ENCODE measurements around the gene RTL10.
"Not testable (repeated sequence)": the region's sequence is repeated elsewhere in the genome, so short reads cannot be mapped to it uniquely, and the experiment has no call there.

The RTL10 gene

DNA sequence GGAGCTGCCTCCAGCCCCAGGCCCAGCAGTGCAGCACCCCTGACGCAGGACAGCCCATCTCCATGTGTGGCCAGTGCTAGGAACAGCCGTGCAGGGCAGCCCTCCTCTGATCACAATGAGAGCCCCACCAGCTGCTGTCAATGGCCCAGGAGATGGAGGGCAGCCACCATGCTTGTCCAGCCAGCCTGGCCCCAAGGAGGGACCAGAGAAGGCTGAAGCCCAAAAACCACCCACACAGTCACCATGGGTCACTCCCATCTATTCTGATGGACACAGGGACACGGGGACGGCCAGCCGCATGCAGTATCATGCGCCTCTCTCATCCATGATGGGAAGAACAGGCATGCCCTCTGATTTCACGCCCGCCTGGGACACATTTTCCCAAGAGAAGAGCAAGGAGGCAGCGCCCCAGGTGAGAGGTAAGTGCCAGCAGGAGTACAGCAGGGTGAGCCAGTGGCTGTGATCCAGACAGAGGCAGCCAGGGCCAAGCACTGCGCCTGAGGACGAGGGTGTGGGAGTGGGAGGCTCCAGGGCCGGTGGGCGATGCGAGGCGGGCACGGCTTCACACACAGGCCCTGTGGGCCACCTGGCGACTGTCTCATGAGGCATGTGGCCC lies 33.6 kb upstream of the RTL10 start:
- no peak for DNase-seq (ENCODE audit: low read depth)

DNA sequence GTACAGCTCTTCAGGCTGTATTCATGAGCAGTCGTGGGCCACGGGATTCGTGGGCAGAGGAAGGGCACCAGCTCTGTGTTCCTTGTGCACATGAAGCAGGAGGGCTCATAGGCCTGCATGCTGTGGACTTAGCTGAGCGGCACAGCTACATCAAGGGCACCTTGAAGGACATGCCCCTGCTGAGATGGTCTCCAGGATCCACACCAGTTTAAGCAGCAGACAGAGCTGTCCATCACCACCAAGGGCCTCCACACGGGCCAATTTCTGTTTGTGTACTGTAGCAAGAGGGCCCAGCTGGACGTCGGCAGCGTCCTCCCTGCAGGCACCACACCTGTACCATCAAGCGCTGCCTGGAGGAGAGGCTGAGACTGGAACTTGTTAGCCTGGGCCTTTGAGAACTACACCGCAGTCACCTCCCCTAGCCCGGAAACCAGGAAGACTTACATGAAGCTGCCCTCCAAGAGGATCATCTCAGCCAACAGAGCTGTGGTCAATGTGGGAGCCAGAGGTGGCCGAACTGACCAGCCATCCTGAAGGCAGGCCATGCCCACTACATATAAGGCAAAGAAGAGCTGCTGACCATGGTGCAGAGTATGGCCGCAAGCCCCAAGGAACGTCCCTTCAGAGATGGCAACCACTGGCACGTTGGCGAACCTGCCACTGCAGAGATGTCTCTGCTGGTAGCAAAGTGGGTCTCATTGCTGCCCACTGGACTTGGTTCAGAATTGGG lies 32.7 kb upstream of the RTL10 start:
- DNase-seq (ENCODE audit: low read depth) = no peak

DNA sequence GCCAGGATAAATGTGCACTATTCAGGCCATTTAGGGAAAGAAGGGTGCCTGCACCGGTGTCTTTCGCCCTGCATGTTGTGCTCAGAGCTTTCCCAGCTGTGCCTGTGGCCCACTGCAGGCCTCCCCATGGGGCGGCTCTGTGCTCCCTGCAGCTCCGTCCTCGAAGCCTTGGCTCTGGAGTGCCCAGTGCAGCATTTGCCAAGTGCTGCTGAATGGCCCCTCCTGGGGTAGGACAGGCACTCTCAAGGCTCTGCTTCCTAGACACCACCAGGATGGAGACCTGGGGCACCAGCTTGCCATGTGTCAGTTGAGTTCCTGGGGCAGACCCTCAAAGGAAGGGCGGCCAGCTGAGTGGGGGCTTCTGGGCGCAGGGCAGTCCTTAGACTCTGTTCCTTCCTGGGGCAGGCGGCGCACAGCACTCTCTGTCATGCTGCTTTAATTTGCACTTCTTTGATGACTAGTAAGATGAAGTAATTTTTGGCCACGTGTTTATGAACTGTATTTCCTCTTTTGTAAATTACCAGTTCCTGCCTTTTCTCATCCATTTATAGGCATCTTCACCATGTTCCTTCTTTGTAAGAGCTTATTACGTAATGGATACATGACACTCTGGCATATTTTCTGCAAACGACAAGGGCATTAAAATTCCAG lies 32.1 kb upstream of the RTL10 start:
- no peak for DNase-seq (ENCODE audit: low read depth)

DNA sequence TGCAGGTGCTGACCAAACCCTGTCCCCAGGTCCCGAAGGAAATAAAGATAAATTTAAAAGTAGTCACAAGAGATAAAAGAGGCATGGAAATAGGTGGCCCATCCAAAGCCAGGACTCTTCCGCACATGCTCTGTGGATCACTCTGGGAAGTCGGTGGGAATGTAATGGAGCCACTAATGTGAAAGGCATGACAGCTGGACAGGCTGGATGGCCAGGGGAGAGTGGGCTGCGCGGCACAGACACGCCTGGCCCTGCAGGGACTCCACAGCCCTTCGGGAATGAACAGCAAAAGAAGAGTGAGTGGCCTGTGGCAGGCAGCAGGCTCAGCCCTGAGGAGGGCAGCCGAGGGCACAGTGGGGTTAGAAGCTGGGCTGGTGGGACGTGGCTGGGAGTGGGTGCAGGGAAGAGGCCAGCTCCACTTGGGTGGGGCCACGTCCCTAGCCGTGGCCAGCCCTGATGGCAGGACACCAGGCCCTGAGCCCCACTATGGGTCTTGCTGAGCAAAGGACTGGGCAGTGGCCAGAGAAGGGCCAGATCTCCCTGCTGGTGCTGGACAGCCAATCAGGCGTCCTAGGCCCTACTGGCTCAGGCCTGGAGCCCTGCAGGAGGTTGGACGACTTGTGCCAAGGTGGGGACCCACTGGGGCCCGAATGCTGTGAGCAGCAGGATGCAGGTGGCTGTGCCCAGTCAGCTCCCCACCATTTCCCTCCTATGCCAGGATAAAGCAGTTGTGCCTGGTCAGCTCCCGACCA lies 31.3 kb upstream of the RTL10 start:
- no peak for DNase-seq (ENCODE audit: low read depth)

DNA sequence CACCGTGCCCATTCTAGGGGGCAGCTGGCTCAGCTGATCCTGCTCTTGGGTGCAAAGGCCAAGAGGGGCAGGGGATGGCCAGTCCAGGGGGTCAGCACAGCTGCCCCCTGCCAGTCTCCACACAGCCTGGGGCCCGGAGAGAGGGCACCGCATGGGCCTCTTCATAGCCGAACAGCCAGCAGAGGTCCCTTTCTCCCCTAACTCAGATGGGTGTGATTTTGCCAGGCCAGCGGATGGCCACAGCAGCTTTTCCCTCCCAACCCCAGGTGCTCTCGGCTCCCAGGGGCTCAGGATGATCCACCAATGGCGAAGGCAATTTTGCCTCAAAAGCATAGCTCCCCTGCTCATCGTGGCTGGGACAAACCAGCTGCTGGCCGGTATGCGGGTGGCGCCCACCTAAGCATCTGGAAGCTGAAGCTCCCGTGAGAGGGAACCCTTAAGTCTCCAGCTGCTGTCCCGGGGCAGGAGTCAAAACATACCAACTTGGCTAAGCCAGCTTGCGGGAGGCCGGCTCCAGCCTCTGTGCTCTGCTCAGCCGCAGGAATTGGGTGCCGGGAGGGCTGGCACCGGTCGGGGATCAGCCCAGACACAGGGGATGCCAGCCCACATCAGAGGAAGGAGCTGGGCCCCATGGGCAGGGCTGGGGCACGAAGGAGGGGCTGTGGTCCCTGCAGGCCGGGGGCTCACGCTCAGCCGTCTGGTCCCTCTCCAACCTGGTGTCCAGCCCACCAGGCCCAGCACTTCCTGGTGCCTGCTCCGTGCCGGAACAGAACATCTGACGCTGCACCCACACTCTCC lies 30.5 kb upstream of the RTL10 start:
- DNase-seq (ENCODE audit: low read depth) = no peak

DNA sequence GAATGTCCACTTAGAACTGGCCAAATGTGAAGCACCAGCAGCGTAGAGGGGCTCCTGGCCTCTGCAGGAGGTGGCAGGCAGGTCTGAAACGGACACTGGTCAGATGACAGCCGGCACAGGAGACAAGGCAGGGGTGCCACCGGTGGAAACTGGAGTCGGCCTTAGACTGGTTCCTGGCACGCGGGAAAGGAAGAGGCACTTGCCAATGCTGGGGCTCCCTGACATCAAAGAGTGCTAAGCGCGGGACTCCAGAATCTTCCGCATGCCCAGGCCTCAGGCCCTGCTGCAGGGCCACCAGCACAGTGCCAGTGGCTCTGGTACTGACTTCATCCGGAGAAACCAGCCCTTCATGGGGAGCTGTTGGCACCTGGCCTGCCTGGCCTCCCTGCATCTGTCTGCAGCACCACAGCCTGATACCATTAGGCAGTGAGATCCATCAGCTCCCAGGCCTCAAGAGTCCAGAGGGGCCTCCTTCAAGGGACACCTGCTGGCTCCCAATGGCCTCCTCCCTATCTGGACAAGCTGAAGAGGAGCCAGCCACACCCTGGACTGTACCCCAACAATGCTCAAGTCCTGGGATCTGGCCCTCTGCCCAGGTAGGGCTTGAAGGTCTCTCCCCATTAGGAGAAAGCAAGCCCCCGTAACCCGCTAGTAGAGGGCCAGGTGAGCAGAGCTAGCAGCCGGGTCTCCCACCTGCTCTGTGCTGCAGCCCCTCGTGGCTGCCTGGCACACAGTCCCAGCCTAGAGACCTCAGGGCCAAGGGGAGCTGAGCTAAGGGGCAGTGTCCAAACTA lies 29.7 kb upstream of the RTL10 start:
- DNase-seq (ENCODE audit: low read depth) = no peak

DNA sequence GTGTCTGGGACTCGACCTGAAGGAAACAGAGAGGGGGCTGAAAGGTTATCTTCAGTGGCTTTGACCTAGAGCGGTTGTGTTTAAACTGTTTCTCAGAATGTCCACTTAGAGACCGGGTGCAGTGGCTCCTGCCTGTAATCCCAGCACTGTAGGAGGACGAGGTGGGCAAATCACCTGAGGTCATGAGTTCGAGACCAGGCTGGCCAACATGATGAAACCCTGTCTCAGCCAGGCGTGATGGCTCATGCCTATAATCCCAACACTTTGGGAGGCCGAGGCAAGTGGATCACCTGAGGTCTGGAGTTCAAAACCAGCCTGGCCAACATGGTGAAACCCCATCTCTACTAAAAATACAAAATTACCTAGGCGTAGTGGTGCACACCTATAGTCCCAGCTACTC lies 28.8 kb upstream of the RTL10 start:
- not testable (repeated sequence) for DNase-seq (ENCODE audit: low read depth)

DNA sequence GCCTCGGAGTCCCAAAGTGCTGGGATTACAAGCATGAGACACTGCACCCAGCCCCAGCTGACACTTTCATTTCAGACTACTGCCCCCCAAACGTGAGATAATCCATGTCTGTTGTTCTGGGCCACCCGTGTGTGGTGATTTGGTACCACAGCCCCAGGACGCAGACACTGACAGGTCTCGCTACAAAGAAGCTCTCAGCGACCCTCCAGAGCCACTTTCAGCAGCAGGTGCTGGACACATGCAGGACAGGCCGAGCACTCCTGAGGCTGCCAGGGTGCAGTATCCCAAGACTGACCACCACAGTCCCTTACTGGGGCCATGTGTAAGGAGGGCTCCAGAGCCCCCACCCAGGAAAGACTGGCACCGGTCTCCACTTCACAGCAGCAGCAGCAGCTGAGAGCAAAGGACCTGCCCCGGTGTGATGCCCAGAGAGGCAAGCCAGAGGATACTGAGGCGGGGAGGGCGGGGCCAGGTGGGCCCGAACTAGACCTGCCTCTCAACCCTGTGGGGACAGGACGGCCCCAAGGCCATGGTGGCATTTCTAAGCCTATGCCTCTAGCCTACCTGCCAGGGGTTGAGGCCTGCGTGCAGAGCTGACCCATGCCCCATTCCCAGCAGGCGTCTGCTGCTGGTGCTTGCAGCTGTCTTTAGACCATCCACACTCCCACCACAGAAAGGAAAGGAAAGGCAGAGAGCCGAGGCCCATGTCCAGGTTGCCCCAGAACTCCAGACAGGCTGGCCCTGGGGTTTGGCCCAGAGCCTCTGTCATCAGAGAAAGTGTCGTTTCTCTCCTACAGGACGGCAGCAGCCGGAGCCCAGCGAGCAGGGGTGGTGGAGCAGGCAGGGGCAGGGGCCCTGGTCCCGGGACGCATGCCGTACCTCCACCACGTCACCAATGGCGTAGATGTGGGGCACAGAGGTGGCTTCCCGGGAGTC lies 28.0 kb upstream of the RTL10 start:
- no peak for DNase-seq (ENCODE audit: low read depth)

DNA sequence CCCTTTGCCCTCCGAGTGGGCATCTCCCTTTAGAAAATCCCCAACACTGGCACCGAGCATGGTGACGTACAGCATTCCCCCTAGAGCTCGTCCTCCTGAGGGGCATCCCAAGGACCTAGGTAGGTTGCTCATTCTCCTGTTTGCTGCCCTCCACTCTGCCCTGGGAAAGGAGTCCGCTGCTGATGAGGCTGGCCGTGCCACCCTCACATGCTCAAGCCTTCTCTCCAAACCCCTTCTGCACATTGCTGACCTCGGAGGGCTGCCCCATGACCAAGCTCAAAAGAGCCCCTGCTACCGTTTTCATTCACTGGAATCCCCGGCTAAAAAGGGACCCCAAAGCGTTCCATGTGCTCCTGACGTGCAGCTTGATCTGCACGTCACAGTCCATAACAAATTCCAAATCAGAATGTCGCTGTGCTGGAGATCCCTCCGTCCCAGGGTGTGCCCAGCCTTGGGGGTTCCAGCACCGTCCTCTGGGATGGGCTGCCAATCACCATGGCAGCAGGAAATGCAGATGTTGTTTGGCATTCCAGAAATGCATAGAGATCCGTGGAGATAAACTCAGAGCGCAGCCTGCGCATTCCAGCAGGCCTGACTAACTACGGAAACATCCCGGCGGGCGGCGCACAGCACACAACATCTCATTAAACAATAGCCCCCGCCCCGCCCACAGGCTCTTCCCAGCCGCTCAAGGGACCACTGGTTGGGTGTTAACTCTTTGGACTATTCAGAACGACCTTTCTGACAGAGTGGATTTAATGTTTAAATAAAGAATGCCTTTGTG lies 26.3 kb upstream of the RTL10 start:
- no peak for DNase-seq (ENCODE audit: low read depth)

DNA sequence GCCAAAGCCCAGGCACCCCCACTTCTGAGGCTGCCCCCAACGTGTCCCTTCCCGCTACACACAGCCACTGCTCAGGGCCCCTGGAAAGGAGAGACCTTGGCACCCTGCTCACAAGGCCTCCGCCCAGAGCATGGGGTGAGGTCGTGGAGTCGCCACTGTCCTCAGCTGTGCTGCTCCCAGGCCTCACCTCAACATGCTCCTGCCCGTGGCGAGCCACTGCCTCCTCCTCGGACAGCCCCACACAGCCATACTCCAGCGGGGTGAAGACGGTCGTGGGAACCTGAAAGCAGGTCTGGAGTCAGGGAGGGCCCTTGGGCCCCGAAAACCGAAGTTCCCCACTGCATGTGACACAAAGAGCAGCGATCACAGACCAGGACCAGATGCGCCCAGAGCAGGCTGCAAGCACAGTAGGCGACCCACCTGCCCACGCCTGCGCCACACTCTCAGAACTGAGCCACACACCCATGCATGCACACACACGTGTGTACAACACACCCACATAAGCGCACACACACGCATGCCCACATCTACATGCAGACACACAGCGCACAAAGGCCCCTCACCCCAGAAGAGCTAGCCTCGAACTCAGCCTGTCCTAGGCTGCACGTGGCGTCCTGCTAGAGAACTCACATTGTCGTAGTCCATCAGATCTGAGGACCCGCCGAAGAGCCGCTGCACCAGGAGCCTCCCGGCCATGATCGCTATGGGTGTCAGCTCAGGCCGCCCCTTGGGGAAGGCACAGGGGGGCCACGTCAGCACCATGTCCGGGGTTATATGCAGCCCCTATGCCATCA lies 25.5 kb upstream of the RTL10 start:
- no peak for DNase-seq (ENCODE audit: low read depth)

DNA sequence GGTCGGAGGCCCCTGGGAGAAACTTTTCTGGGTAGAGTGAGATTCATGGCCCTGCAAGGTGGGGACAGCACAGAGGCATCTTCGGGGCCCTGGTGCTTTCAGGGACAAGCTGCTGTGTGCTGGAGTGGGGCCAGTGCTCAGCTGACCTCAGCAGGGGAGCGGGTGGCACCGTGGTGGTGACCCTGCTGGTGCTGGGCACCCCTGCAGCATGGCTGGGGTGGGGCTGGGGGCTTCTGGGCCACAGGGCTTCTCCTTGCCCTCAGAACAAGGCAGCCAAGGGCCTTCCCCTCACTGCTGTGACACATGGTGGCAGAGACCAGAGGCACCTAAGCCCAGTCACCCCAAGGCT lies 24.9 kb upstream of the RTL10 start:
- DNase-seq (ENCODE audit: low read depth) = no peak

DNA sequence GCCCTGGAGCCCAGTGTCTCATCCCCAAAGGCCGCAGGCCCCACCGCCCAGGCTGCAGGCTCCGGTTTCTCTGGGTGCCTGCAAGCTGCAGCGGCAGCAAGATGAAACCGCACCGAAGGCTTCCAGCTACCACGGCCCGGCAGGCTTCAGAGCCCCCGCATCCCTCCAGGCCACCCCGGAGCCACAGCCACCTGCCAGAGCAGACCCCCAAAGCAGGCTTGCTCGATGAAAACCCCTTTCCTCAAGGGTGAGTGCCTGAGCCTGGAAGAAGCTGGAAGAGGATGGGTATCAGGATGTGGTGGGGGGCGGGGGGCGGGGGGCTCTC lies 24.5 kb upstream of the RTL10 start:
- DNase-seq (ENCODE audit: low read depth) = no peak

DNA sequence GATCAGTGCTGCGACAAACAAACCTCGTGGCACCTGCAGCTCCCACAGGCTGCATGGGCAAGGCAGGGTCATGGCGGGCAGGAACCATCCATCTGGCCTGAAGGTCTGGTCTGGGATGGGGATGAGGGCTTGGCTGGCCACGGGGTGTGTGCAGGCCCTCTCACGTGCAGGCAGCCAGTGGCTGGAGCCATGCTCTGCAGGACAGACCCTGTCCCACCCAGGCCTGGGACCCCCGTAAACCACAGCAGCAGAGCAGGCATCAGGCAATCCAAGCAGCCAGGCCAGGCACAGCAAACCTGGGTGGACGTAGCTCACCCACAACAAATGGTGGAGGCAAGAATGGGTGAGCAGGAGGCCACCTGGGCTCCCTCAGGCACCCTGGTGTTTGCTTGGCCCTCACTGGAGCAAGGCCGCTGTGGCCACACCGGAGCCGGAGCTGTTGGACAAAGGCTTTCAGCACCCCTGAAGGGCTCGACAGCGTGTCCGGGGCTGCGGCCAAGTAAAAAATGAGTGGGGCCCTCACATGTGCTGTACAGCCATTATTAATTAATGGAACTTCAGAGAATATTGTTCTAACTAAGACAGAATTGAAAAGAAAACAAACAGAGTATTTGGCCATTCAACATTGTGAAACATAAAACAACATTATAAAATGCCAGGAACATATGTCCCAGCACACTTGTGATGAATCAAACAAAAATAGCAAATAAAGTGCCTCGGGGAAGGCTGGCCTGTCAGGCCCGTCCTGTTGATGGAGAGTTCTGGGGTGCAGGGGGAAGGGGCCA lies 24.0 kb upstream of the RTL10 start:
- no peak for DNase-seq (ENCODE audit: low read depth)

DNA sequence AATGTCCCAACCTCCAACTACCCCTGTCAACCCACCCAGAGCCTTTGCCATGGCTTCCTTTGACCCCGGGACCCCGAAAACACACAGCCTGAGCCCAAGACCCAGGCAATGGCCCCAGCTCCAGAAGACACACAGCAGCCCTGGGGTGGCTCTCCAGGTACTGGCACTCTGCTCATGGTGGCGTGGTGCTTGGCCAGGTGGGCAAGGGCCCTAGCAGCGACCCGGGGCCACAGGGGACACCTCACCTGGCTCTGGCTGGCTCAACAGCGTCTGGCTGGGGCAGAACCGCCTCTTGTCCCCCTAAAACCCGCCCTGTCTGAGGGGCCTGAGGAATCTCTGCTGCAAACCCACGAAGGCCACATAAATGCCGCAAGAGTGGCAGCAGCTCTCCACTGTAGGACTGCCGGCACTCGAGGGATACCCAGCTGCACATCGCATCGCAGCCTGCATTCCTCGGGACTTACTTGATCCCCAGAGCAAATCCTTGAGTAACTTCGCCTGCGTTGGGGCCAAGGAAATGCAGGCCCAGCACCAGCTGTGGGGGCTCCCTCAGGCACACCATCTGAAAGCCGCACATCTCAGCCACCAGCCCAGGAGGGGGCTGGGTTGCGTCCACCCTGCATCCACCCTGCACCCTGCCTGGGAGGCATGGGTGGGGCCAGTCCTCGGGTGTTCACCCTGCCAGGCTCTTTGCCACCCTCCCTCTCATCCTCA lies 23.1 kb upstream of the RTL10 start:
- DNase-seq (ENCODE audit: low read depth) = no peak

DNA sequence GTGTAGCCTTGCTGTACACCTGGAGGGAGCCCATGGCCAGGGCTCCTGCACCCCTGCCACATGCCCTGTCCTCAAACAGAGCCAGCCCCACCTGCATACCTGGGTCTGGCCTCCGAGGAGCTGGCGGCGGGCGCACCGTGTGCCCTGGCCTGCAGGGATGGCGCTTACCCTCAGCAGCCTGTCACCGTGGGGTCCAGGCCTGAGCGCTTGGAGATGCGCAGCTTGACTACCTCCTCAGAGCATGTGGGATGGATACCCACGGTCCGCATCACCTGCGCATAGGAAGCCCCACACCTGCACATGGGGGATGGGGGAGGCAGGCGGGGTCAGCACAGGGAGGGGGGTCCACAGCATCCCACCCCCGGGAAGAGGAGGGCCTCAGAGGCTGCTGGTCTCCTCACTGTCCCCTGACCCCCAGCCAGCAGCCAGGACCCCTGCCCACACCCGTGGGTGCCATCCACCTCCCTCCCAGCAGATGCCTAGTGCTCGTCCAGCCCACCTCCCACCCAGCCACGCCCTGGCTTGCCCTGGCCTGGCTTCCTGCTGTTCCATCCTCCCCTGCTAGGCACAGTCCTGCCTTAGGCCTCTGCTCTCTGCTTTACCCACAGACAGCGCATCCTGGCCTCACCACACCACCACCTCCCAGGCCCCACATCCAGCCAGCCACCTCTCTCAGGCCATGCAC lies 22.4 kb upstream of the RTL10 start:
- no peak for DNase-seq (ENCODE audit: low read depth)

DNA sequence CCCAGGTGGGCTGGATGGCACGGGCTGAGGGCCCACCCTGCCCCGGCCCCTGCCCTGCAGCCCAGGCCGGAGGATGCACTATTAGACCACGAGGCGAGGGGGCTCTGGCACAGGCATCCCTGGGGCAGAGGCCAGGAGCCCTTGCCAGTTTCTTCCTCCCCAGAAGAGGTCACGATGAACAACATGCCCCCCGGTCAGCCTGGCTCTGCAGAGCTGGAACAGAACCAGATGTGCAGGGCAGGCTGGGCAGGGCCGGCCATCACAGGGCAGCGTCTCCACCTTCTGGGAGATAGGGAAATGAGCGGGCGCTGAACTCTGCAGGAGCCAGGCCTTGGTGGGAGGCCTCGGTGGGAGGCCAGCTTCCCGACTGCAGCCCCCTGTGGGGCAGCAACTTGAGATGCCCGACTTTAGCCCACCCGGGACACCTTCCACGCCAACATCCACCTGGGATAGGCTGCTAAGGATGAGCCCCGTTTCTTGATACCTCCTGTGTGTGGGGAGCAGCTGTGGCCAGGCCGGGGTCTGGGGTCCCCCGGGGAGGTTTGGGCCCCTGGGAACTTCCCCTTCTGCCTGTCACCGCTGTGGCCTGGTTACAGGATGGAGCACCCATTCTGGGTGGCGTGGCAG lies 21.8 kb upstream of the RTL10 start:
- DNase-seq (ENCODE audit: low read depth) = no peak
